ENCODE data around the gene TAX1BP1. TPM values are rescaled to one million over a fixed set of nuclear protein-coding genes. Genes with fewer than 3 reads are reported as not detected.

Gene TAX1BP1
- total RNA-seq, 1 experiment from 2014 or later, result 58.3 TPM

GRCh38 chr7:27861747-27862146, 121.8 kb downstream of the TAX1BP1 start:
- Histone ChIP-seq H3K27me3 (ENCODE audit: insufficient read depth, low read length) (no peaks in the 10 kb centered on the region), H4K91ac (ENCODE audit: insufficient read length, low read depth, low read length) (no peak overlapping the region), H3K18ac (ENCODE audit: insufficient read length, low read depth, low read length) (no peak overlapping the region), H4K8ac (replicated peaks; ENCODE audit: insufficient read length, low read depth, low read length) (no peak overlapping the region), H3K14ac (ENCODE audit: insufficient read depth, low read length) (no peak overlapping the region), H2AFZ (ENCODE audit: low read length) (no peak overlapping the region), H3K23me2 (ENCODE audit: insufficient read length, low read depth, low read length, poor library complexity, severe bottlenecking) (no peaks in the 10 kb centered on the region), H3K4ac (ENCODE audit: low read depth, low read length) (no peak overlapping the region), H3K79me1 (ENCODE audit: insufficient read depth, low read depth, low read length, poor library complexity, severe bottlenecking) (no peaks in the 10 kb centered on the region), H2BK12ac (ENCODE audit: insufficient read length, low read depth, low read length) (no peak overlapping the region), H3T11ph (ENCODE audit: low read length) (no peak overlapping the region), H3K4me1 (ENCODE audit: insufficient read depth, low read length) (no peaks in the 10 kb centered on the region), H2BK5ac (ENCODE audit: insufficient read length, low read length) (no peak overlapping the region), H3K9ac (ENCODE audit: extremely low read depth, insufficient read length, low read length) (no peak overlapping the region), H4K5ac (ENCODE audit: insufficient read length, low read depth, low read length) (no peak overlapping the region), H3K79me2 (ENCODE audit: insufficient read depth, low read length) (0 out of 2 replicates have a peak, but pooled peaks cover 2% of the 10 kb centered on the region), H3K23ac (ENCODE audit: insufficient read length, low read depth, low read length) (no peak overlapping the region), H3K4me2 (ENCODE audit: insufficient read depth, insufficient read length, low read length) (no peak overlapping the region), H2BK15ac (ENCODE audit: low read depth, low read length) (no peak overlapping the region), H2BK20ac (ENCODE audit: low read depth, low read length, poor library complexity, severe bottlenecking) (no peak overlapping the region), H3K9me3 (ENCODE audit: control insufficient read depth, low read depth, low read length) (no peaks in the 10 kb centered on the region), H2AK5ac (ENCODE audit: insufficient read length, low read length) (no peak overlapping the region), H3K27ac (ENCODE audit: insufficient read length, low read depth, low read length) (no peak overlapping the region), H4K20me1 (ENCODE audit: control insufficient read depth, insufficient read depth, insufficient read length) (no peaks in the 10 kb centered on the region), H2BK120ac (ENCODE audit: low read depth, low read length, poor library complexity, severe bottlenecking) (no peak overlapping the region), H3K56ac (ENCODE audit: insufficient read length, low read depth, low read length) (no peak overlapping the region)
- peaks cover 0 to 2% of the 10 kb centered on the region in 2 experiments; a peak in 1 of 5 replicates for H3K9me3 Mint-ChIP-seq
- no peaks in the 10 kb centered on the region; the same call in 1 of the 2 replicates for H3K27me3 Mint-ChIP-seq (ENCODE audit: low read depth)
- no peak overlapping the region for H3K4me3 Mint-ChIP-seq
- no peaks in the 10 kb centered on the region; a peak in 1 of 7 replicates for H3K36me3 Mint-ChIP-seq (ENCODE audit: insufficient read depth in 1 of 3, low read depth in 3 of 3)
- DNase-seq, result no peak
- peaks cover 12% of the 10 kb centered on the region in 2 experiments; a peak in 3 of 4 replicates for H3K4me1 Mint-ChIP-seq
- no CpG with 5 or more reads among the region's 3 CpGs for WGBS (ENCODE audit: extremely low coverage, insufficient read length, low lambda C conversion rate)
- TF ChIP-seq, protein P1, sequence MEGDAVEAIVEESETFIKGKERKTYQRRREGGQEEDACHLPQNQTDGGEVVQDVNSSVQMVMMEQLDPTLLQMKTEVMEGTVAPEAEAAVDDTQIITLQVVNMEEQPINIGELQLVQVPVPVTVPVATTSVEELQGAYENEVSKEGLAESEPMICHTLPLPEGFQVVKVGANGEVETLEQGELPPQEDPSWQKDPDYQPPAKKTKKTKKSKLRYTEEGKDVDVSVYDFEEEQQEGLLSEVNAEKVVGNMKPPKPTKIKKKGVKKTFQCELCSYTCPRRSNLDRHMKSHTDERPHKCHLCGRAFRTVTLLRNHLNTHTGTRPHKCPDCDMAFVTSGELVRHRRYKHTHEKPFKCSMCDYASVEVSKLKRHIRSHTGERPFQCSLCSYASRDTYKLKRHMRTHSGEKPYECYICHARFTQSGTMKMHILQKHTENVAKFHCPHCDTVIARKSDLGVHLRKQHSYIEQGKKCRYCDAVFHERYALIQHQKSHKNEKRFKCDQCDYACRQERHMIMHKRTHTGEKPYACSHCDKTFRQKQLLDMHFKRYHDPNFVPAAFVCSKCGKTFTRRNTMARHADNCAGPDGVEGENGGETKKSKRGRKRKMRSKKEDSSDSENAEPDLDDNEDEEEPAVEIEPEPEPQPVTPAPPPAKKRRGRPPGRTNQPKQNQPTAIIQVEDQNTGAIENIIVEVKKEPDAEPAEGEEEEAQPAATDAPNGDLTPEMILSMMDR (conservative IDR thresholded peaks at IDR 0.05), result no peak
- no peak overlapping the region; a peak in 1 of 7 replicates for H3K27ac Mint-ChIP-seq

All from H9 (cell line).